ENCODE results near the gene ARHGAP26.

GRCh38 chr5:142866563-142867275 lies 96.5 kb downstream of the ARHGAP26 start:
- TF ChIP-seq CTCF (IDR thresholded peaks at IDR 0.05) (peak; percentile 14 to 96 (median 78)), POLR2A (IDR thresholded peaks at IDR 0.05) (no peak)
